NCI-H82 (cell line): ENCODE measurements around the gene GUCY2F.

ENCODE experiments used
- DNase-seq: peaks from one replicate; lab custom pipeline; 2025; lab: John Stamatoyannopoulos, UW

GUCY2F gene

GRCh38 chrX:109481986-109482385 lies at the start of gene GUCY2F:
Gene GUCY2F, minus strand, starts transcription at chrX:109482086. Its CDS starts 6,150 bp downstream, at chrX:109475936.
- DNase-seq = peak; percentile 42

DNA sequence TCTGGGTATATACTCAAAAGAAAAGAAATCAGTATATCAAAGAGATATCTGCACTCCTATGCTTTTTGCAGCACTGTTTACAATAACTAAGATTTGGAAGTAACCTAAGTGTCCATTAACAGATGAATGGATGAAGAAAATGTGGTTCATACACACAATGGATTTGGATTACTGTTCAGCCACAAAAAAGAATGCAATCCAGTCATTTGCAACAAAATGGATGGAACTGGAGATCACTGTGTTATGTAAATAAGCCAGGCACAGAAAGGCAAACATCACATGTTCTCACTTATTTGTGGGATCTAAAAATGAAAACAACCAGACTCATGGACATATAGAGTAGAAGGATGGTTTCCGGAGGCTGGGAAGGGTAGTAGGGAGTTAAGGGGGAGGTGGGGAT lies 37.1 kb upstream of the GUCY2F start:
- DNase-seq = no peak

- DNase-seq = no peak
These were observed 29.2 kb upstream of the GUCY2F start for GRCh38 chrX:109511113-109511512.

GRCh38 chrX:109508915-109509314 lies 27.0 kb upstream of the GUCY2F start:
- DNase-seq = no peak

DNA sequence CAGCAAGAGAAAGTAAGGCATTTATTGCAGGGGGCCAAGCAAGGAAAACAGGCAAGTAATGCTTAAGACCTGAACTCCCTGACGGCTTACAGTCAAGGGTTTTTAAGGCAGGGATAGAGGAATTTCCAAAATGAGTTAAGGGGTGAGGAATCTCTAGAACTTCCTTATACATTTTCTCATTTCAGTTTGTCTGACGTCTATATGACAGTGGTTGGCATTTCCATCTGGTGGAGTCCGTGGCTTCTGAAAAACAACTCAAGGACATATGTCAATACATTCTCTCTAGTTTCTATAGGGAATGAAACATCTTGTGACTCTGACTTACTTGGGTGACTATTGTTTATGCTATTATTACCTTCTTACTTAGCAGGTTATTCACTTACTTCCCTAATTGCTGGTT lies 19.3 kb upstream of the GUCY2F start:
- DNase-seq = no peak

- peak; percentile 3 for DNase-seq
These were observed 16.5 kb upstream of the GUCY2F start for GRCh38 chrX:109498434-109498833.

- DNase-seq = peak; percentile 17
These were observed 7.3 kb upstream of the GUCY2F start for GRCh38 chrX:109489174-109489573.

DNA sequence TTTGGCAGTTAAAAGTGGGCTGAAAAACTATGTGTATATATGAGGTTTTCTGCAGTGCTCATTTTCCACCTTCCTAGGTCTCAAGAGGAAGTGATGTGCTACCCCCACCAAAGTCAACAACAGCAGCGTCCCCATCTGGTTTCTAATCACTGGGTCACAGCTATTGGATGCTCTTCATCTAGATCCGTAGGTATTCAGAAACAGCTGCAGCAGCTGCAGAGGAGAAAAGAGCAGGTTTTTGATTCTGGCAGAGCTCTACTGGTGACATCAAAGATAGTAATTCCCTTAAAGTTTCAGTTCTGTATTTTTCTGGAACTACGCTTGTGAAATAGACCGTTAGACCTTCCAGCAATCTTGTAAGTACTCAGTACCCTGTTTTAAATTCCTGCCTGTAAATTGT lies 5.8 kb upstream of the GUCY2F start:
- DNase-seq = peak; percentile 7

- peak; percentile 76 for DNase-seq
These were observed 3.8 kb upstream of the GUCY2F start for GRCh38 chrX:109485470-109486340.

DNA sequence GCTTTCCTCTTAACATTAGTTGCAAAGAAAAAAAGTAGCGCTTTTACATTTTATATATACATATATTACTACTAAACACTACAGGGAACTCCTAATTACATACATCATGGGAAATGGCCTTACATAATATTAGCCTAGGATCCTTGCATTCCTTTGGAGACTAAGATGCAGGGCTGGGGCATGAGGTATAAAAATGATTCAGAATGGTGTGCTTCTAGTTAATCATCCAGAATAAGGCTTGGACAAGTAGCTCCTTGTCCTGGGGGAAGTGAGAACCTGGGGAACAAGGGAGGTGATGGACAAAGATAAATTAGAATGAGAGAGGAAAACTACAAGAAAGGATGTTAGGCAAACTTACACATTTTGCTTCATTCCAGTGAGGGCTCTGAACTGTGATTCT lies 3.0 kb upstream of the GUCY2F start:
- DNase-seq = no peak

DNA sequence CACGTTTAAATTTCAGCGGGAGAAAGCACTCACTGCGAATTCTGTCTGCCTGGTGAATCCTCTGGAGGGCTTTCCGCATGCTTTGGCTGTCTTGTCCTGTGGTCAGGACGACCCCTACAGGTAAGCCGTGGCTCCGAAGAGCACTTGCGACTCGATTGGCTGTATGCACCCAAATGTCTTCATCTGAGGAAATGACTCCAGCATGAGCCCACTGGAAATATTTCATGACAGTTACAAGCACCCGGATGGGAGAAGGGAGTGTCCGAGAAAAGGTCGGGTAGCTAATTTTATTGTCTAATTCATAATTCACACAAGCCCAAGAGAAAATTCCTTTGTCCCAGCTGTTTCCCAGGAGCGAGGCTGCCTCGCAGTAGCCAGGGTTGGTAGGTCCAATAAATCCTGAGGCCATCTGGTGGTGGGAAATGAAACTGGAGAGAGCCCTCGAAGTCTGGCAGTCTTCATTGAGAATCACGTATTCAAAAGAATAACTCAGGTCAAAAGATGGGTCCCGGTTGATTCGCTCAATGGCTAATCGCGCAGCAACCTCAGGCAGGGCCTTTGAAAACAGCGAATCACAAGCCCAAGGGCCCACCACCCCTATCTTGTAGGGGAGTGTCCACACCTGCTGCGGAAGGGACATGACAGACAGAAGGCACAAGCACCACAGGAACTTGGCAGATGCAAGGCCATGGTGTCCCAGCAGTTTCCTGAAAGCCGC lies 6.6 kb downstream of the GUCY2F start:
- DNase-seq = peak; percentile 69

- DNase-seq = peak; percentile 57
These were observed 8.7 kb downstream of the GUCY2F start for GRCh38 chrX:109472939-109473735.

DNA sequence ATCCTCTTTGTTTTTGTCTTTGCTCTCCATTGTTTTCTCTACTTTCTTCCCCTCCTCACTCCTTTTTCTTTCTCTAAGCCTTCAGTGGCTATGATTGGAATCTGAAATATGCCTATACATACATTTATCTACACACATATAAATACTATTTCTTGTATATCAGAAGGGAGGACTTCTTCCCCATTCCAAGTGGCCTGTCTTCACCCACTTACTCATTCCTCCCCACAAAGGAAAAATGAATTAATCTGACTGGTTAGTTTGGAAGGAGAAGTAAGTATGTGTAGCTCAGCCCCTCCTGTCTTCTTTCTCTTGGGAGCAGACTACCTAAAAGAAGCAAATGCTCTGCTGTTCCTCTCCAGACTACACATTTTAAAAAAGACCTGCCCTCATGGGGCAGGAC lies 17.7 kb downstream of the GUCY2F start:
- no peak for DNase-seq

DNA sequence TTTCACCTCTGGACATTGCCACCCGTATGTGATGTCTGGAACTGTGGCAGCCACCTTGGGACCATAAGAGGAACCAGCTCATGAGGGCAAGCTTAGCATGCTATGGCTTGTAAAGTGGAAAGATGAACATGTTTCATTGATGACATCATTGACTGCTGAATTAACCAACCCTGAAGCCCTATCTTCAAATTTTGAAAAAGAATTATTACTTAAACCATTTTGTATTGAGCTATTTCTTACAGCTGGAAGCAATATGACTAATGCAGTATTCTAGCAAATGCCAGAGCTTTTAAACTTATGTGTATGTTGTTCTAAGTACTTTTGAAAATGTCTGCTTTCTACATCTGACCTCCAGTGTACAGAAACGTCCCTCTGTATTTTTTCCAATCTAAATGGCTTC lies 18.1 kb downstream of the GUCY2F start:
- DNase-seq = no peak

DNA sequence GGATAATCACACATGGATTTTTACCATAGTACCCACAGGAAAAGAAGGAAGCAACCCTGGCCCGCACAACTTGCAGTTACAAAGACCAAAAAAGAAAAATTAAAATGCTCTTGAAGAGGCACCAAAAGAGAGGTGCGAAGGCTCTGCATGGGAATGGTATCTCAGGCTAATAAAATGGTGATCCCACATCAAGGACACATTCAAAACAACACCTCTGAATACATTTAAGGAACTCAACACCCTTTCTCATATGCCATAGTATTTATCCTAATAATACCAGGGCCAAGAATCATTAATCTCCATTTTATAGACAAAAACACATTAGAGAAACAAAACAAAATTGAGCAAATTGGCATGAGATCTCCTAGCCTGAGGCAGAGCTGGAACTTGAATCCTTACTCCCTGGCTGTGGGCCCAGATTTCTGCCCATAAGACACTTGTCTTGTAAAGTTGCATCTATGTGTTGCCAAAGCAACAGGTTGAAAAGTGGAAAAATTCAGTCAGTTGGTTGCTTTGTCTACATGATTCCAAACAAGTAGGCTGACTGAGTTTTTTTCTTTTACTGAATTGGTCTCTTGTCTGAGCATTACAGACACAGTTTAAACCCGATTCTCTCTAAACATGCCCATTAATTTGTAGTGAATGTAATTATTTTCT lies 33.5 kb downstream of the GUCY2F start:
- DNase-seq = no peak

DNA sequence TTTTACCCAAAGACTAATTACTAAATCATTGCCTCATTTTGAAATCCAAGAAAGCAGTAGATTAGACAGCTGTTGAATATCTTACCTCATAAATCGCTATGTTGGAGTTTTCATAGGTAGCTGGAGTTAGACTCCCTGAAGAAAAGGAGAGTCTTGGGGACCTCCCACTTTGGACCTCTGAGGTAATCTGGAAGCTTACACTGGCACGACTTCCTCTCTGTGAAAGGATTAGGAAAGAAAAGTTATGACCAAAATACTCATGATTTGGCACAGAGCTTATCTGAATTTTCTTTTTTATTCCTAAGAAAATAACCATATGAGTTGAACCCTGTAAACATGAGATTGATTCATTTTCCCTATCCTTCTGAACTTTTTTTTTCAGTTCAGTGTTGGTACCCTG lies 40.6 kb downstream of the GUCY2F start:
- no peak for DNase-seq

- no peak for DNase-seq
These were observed 41.4 kb downstream of the GUCY2F start for GRCh38 chrX:109440475-109440874.

DNA sequence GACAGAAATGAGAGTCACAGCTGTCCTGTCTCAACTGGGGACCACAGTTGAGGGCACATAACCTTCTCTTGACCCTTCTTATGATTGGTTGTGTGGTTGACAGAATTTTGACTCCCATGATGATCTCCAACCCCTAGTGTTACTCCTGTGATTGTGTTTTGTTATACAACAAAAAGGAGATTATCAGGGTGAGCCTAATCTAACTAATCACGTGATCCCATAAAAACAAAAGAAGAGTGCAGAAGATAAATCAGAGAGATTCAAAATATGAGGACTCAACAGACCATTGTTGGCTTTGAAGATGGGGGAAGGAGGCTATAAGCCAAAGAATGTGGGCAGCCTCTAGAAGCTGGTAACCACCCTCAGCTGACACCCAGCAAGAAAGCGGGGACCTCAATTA lies 72.7 kb downstream of the GUCY2F start:
- DNase-seq = no peak

DNA sequence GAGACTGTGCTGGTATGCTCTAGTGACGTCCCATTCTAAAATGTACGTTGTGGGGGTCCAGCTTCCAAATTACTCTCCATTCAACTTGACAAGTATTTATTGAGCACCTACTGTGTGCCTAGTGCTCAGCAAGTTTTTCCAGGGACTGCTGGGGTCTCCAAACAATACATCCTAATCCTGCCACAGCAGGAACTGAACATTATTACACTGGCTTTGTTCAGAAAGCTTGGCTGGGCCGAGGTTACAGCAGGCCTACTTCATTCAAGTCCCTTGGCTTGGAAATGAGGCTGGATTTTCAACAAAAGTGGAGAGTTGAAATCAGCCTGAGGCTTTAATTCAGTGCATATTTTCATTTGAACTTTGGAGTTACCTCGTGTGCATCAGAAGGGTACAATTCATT lies 78.0 kb downstream of the GUCY2F start:
- DNase-seq = no peak

GRCh38 chrX:109399831-109400230 lies 82.1 kb downstream of the GUCY2F start:
- peak; percentile 43 for DNase-seq

GRCh38 chrX:109398833-109399232 lies 83.1 kb downstream of the GUCY2F start:
- DNase-seq = peak; percentile 66

GRCh38 chrX:109398061-109398460 lies 83.8 kb downstream of the GUCY2F start:
- no peak for DNase-seq
